Measurements from ENCODE around the gene ETV5.

DNA sequence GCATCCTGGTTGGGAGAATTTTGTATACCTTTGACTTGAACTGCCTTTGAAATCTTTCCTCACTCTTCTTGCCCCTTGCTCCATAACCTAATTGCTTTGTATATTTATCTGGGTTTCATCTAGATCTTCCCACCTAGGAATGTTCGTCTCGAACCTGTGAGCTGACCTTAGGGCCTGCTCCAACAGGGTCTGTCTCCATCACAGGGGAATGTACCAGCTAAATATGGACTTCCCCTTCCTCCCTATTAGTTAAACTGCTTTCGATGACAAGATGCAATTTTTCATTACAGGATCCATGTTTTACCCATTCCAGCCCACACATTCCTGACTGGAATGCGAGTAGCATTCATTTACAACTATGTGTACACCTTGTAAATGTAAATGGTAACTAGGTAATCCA, 10.6 kb upstream of the ETV5 start:
- no peak for TF ChIP-seq CTCF (conservative IDR thresholded peaks at IDR 0.05)
- TF ChIP-seq EZH2 (IDR thresholded peaks at IDR 0.05; ENCODE audit: low read depth) = no peak
